ENCODE data around the gene KDM3A. TPM values are rescaled to one million over a fixed set of nuclear protein-coding genes. Genes with fewer than 3 reads are reported as not detected.

The KDM3A gene
- total and polyA plus RNA-seq, 10 of the 15 experiments (the other 5 are each of a cell fraction or from before 2014, with no cell fraction given) = 3.8 to 102 (median 11.1) TPM

DNA sequence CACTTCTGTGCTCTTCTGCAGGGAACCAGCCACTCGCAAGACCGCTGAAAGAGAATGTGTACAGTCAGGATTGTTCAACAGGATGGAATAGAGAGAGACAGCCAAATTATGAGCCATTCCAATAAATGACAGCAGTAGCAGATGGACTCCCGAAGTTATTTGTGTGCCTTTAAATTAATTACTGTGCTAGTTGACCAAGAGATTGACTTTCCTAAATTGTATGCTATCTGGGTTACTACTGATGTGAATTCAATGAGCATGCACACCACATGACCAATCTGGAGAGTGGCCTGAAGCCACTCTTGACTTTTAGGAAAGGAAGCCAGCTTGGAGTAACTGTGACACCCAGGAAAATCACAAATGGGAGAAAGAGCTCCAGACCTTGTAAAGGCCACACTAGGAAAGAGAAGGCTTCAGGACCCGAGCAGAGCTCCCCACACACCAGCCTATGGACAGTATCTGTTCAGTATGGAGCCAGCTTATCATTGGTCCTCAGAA lies 69.3 kb downstream of the KDM3A start:
- Histone ChIP-seq H2AFZ (ENCODE audit: control insufficient read depth, low read depth, low read length) (no peak overlapping the region), H3K27ac (ENCODE audit: control insufficient read depth, insufficient read depth) (no peak overlapping the region), H3K9ac (ENCODE audit: control insufficient read depth, insufficient read depth, low read length) (no peak overlapping the region), H3K79me2 (ENCODE audit: control insufficient read depth, insufficient read depth, low read length) (no peaks in the 10 kb centered on the region), H3K4me2 (ENCODE audit: control insufficient read depth, insufficient read depth) (no peak overlapping the region), H3K9me3 (replicated peaks; ENCODE audit: control insufficient read depth, insufficient read depth, low read length) (no peaks in the 10 kb centered on the region), H3K4me1 (ENCODE audit: control insufficient read depth, insufficient read depth, low read length) (no peaks in the 10 kb centered on the region), H3K4me3 (no peak overlapping the region), H4K20me1 (ENCODE audit: control insufficient read depth, insufficient read depth) (no peaks in the 10 kb centered on the region), H3K27me3 (replicated peaks in 1 of 2; ENCODE audit: control insufficient read depth in 2 of 2, insufficient read depth in 2 of 2, low read length in 1 of 2) (no peaks in the 10 kb centered on the region), H3K36me3 (ENCODE audit: control insufficient read depth in 2 of 2, insufficient read depth in 2 of 2, low read length in 1 of 2) (peaks cover 4 to 8% of the 10 kb centered on the region in 2 experiments)
- WGBS (ENCODE audit: insufficient coverage, insufficient replicate concordance, low lambda C conversion rate, missing lambda C conversion rate) = 100% methylated on average over 4 of the region's 4 CpGs
- in situ Hi-C loops (cut with MboI) = no loop called here
- CTCF ChIA-PET = no interaction called here
- FAIRE-seq (no peak), DNase-seq (ENCODE audit: low read depth, low spot score) (no peak), ATAC-seq (no peak)
- POLR2A ChIA-PET = no interaction called here
- RAD21 ChIA-PET (ENCODE audit: unreplicated experiment) = no interaction called here
- intact Hi-C loops (cut with micrococcal nuclease; ENCODE audit: unreplicated experiment) = no loop called here
- BruUV-seq (replicated peaks) = no TSS peak
- TF ChIP-seq, protein P1, sequence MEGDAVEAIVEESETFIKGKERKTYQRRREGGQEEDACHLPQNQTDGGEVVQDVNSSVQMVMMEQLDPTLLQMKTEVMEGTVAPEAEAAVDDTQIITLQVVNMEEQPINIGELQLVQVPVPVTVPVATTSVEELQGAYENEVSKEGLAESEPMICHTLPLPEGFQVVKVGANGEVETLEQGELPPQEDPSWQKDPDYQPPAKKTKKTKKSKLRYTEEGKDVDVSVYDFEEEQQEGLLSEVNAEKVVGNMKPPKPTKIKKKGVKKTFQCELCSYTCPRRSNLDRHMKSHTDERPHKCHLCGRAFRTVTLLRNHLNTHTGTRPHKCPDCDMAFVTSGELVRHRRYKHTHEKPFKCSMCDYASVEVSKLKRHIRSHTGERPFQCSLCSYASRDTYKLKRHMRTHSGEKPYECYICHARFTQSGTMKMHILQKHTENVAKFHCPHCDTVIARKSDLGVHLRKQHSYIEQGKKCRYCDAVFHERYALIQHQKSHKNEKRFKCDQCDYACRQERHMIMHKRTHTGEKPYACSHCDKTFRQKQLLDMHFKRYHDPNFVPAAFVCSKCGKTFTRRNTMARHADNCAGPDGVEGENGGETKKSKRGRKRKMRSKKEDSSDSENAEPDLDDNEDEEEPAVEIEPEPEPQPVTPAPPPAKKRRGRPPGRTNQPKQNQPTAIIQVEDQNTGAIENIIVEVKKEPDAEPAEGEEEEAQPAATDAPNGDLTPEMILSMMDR (IDR thresholded peaks at IDR 0.05 in 2 of 3, conservative IDR thresholded peaks at IDR 0.05 in 1 of 3; ENCODE audit: control insufficient read depth in 2 of 3, extremely low read depth in 1 of 3, insufficient read depth in 1 of 3, low read depth in 3 of 3, low read length in 3 of 3) = no peak
- TF ChIP-seq SMAD5 (IDR thresholded peaks at IDR 0.05; ENCODE audit: low read depth) (no peak), YBX1 (IDR thresholded peaks at IDR 0.05) (no peak), SP1 (IDR thresholded peaks at IDR 0.05; ENCODE audit: low read depth, low read length) (no peak), SRF (IDR thresholded peaks at IDR 0.05; ENCODE audit: low read depth in 2 of 2, low read length in 2 of 2) (no peak), NFXL1 (IDR thresholded peaks at IDR 0.05; ENCODE audit: borderline replicate concordance) (no peak), BMI1 (IDR thresholded peaks at IDR 0.05; ENCODE audit: borderline replicate concordance) (no peak), PAX8 (IDR thresholded peaks at IDR 0.05) (no peak), NR2C2 (IDR thresholded peaks at IDR 0.05; ENCODE audit: borderline replicate concordance, control insufficient read depth, insufficient read length, low read depth) (no peak), FOXM1 (IDR thresholded peaks at IDR 0.05; ENCODE audit: low read depth, low read length) (no peak)
- TF ChIP-seq, protein P2, sequence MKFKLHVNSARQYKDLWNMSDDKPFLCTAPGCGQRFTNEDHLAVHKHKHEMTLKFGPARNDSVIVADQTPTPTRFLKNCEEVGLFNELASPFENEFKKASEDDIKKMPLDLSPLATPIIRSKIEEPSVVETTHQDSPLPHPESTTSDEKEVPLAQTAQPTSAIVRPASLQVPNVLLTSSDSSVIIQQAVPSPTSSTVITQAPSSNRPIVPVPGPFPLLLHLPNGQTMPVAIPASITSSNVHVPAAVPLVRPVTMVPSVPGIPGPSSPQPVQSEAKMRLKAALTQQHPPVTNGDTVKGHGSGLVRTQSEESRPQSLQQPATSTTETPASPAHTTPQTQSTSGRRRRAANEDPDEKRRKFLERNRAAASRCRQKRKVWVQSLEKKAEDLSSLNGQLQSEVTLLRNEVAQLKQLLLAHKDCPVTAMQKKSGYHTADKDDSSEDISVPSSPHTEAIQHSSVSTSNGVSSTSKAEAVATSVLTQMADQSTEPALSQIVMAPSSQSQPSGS (IDR thresholded peaks at IDR 0.05; ENCODE audit: low read length) = no peak
- TF ChIP-seq, protein P3, sequence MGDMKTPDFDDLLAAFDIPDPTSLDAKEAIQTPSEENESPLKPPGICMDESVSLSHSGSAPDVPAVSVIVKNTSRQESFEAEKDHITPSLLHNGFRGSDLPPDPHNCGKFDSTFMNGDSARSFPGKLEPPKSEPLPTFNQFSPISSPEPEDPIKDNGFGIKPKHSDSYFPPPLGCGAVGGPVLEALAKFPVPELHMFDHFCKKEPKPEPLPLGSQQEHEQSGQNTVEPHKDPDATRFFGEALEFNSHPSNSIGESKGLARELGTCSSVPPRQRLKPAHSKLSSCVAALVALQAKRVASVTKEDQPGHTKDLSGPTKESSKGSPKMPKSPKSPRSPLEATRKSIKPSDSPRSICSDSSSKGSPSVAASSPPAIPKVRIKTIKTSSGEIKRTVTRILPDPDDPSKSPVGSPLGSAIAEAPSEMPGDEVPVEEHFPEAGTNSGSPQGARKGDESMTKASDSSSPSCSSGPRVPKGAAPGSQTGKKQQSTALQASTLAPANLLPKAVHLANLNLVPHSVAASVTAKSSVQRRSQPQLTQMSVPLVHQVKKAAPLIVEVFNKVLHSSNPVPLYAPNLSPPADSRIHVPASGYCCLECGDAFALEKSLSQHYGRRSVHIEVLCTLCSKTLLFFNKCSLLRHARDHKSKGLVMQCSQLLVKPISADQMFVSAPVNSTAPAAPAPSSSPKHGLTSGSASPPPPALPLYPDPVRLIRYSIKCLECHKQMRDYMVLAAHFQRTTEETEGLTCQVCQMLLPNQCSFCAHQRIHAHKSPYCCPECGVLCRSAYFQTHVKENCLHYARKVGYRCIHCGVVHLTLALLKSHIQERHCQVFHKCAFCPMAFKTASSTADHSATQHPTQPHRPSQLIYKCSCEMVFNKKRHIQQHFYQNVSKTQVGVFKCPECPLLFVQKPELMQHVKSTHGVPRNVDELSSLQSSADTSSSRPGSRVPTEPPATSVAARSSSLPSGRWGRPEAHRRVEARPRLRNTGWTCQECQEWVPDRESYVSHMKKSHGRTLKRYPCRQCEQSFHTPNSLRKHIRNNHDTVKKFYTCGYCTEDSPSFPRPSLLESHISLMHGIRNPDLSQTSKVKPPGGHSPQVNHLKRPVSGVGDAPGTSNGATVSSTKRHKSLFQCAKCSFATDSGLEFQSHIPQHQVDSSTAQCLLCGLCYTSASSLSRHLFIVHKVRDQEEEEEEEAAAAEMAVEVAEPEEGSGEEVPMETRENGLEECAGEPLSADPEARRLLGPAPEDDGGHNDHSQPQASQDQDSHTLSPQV (IDR thresholded peaks at IDR 0.05) = no peak
- TF ChIP-seq, protein P4, sequence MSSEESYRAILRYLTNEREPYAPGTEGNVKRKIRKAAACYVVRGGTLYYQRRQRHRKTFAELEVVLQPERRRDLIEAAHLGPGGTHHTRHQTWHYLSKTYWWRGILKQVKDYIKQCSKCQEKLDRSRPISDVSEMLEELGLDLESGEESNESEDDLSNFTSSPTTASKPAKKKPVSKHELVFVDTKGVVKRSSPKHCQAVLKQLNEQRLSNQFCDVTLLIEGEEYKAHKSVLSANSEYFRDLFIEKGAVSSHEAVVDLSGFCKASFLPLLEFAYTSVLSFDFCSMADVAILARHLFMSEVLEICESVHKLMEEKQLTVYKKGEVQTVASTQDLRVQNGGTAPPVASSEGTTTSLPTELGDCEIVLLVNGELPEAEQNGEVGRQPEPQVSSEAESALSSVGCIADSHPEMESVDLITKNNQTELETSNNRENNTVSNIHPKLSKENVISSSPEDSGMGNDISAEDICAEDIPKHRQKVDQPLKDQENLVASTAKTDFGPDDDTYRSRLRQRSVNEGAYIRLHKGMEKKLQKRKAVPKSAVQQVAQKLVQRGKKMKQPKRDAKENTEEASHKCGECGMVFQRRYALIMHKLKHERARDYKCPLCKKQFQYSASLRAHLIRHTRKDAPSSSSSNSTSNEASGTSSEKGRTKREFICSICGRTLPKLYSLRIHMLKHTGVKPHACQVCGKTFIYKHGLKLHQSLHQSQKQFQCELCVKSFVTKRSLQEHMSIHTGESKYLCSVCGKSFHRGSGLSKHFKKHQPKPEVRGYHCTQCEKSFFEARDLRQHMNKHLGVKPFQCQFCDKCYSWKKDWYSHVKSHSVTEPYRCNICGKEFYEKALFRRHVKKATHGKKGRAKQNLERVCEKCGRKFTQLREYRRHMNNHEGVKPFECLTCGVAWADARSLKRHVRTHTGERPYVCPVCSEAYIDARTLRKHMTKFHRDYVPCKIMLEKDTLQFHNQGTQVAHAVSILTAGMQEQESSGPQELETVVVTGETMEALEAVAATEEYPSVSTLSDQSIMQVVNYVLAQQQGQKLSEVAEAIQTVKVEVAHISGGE (CRISPR knock-in tag; IDR thresholded peaks at IDR 0.05) = no peak
- SMC1A ChIA-PET (ENCODE audit: uncharacterized antibody, unreplicated experiment) = no interaction called here
